H9 (cell line): ENCODE measurements around the gene DIAPH3. TPM values are rescaled to one million over a fixed set of nuclear protein-coding genes. Genes with fewer than 3 reads are reported as not detected.

ENCODE experiments used
- DNase-seq: peaks from one replicate; pipeline ENCODE4 v3.0.0-alpha.2; 2017
- H2AFZ ChIP-seq: one replicate; pipeline ENCODE4 v1.6.1; 2013; ENCODE audit warnings: mild to moderate bottlenecking, low read length, control low read depth, moderate library complexity
- H2AK5ac ChIP-seq: 2 replicates; pipeline ENCODE4 v1.6.1; 2013; ENCODE audit warnings: low read length, control low read depth, mixed read lengths; ENCODE audit not compliant: insufficient read length
- H2BK120ac ChIP-seq: one replicate; pipeline ENCODE4 v1.6.1; 2013; ENCODE audit warnings: low read depth, mild to moderate bottlenecking, low read length, control low read depth, inconsistent platforms; ENCODE audit not compliant: poor library complexity, severe bottlenecking
- H2BK12ac ChIP-seq: 2 replicates; pipeline ENCODE4 v1.6.1; 2013; ENCODE audit warnings: low read length, control low read depth, mixed read lengths, low read depth; ENCODE audit not compliant: insufficient read length
- H2BK15ac ChIP-seq: 2 replicates; pipeline ENCODE4 v1.6.1; 2013; ENCODE audit warnings: low read depth, low read length, control low read depth
- H2BK20ac ChIP-seq: one replicate; pipeline ENCODE4 v1.6.1; 2013; ENCODE audit warnings: low read depth, mild to moderate bottlenecking, low read length, control low read depth, inconsistent platforms; ENCODE audit not compliant: poor library complexity, severe bottlenecking
- H2BK5ac ChIP-seq: 2 replicates; pipeline ENCODE4 v1.6.1; 2013; ENCODE audit warnings: low read length, control low read depth, mixed read lengths; ENCODE audit not compliant: insufficient read length
- H3K14ac ChIP-seq: 2 replicates; pipeline ENCODE4 v1.6.1; 2013; ENCODE audit warnings: low read length, control low read depth; ENCODE audit not compliant: insufficient read depth
- H3K18ac ChIP-seq: 2 replicates; pipeline ENCODE4 v1.6.1; 2013; ENCODE audit warnings: low read depth, mild to moderate bottlenecking, mixed read lengths, low read length, control low read depth; ENCODE audit not compliant: insufficient read length
- H3K23ac ChIP-seq: 2 replicates; pipeline ENCODE4 v1.6.1; 2013; ENCODE audit warnings: low read length, control low read depth, mixed read lengths, low read depth; ENCODE audit not compliant: insufficient read length
- H3K23me2 ChIP-seq: 2 replicates; pipeline ENCODE4 v1.6.1; 2013; ENCODE audit warnings: low read depth, mild to moderate bottlenecking, mixed read lengths, low read length, control low read depth; ENCODE audit not compliant: insufficient read length, poor library complexity, severe bottlenecking
- H3K27ac ChIP-seq: 2 replicates; pipeline ENCODE4 v1.5.1; 2013; ENCODE audit warnings: low read length, control low read depth, mixed read lengths, low read depth; ENCODE audit not compliant: insufficient read length
- H3K27me3 ChIP-seq: 2 replicates; pipeline ENCODE4 v1.6.1; 2013; ENCODE audit warnings: low read length, control low read depth, inconsistent platforms; ENCODE audit not compliant: insufficient read depth
- H3K4ac ChIP-seq: 2 replicates; pipeline ENCODE4 v1.6.1; 2013; ENCODE audit warnings: low read depth, mild to moderate bottlenecking, control low read depth, inconsistent platforms, low read length, moderate library complexity
- H3K4me1 ChIP-seq: 2 replicates; pipeline ENCODE4 v1.6.1; 2013; ENCODE audit warnings: low read length, control low read depth, inconsistent platforms; ENCODE audit not compliant: insufficient read depth
- H3K4me2 ChIP-seq: 2 replicates; pipeline ENCODE4 v1.6.1; 2013; ENCODE audit warnings: low read length, control low read depth, mixed read lengths; ENCODE audit not compliant: insufficient read length, insufficient read depth
- H3K56ac ChIP-seq: 2 replicates; pipeline ENCODE4 v1.6.1; 2013; ENCODE audit warnings: low read depth, mild to moderate bottlenecking, mixed read lengths, low read length, control low read depth; ENCODE audit not compliant: insufficient read length
- H3K79me1 ChIP-seq: 2 replicates; pipeline ENCODE4 v1.6.1; 2013; ENCODE audit warnings: low read depth, mild to moderate bottlenecking, moderate library complexity, low read length, control low read depth, inconsistent platforms; ENCODE audit not compliant: insufficient read depth, poor library complexity, severe bottlenecking
- H3K79me2 ChIP-seq: 2 replicates; pipeline ENCODE4 v1.6.1; 2013; ENCODE audit warnings: low read length, control low read depth, inconsistent platforms; ENCODE audit not compliant: insufficient read depth
- H3K9ac ChIP-seq: 2 replicates; pipeline ENCODE4 v1.6.1; 2013; ENCODE audit warnings: low read length, control low read depth, mixed read lengths; ENCODE audit not compliant: insufficient read length; ENCODE audit errors: extremely low read depth
- H3K9me3 ChIP-seq: one replicate; pipeline ENCODE4 v1.6.1; 2013; ENCODE audit warnings: low read depth, low read length, inconsistent platforms; ENCODE audit not compliant: control insufficient read depth
- H3T11ph ChIP-seq: one replicate; pipeline ENCODE4 v1.6.1; 2013; ENCODE audit warnings: mild to moderate bottlenecking, low read length, control low read depth, inconsistent platforms
- H4K20me1 ChIP-seq: one replicate; pipeline ENCODE4 v1.6.1; 2013; ENCODE audit not compliant: control insufficient read depth, insufficient read length, insufficient read depth
- H4K5ac ChIP-seq: 2 replicates; pipeline ENCODE4 v1.6.1; 2013; ENCODE audit warnings: low read depth, mild to moderate bottlenecking, mixed read lengths, low read length, control low read depth; ENCODE audit not compliant: insufficient read length
- H4K8ac ChIP-seq: replicated peaks from 2 replicates; pipeline ENCODE4 v1.6.1; 2013; ENCODE audit warnings: low read length, control low read depth, mixed read lengths, low read depth; ENCODE audit not compliant: insufficient read length
- H4K91ac ChIP-seq: 2 replicates; pipeline ENCODE4 v1.6.1; 2013; ENCODE audit warnings: low read depth, mild to moderate bottlenecking, moderate library complexity, mixed read lengths, low read length, control low read depth; ENCODE audit not compliant: insufficient read length
- H3K27ac Mint-ChIP-seq, 3 experiments: 2 replicates in 2 of 3; 3 replicates in 1 of 3; pipeline ENCODE4 v1.8.0; 2020 to 2021; ENCODE audit warnings: mixed read lengths in 3 of 3, mild to moderate bottlenecking in 1 of 3, moderate library complexity in 1 of 3
- H3K27me3 Mint-ChIP-seq: 2 replicates; pipeline ENCODE4 v1.8.0; 2021; ENCODE audit warnings: low read depth, mild to moderate bottlenecking, moderate library complexity, mixed read lengths
- H3K36me3 Mint-ChIP-seq, 3 experiments: 2 replicates in 2 of 3; 3 replicates in 1 of 3; pipeline ENCODE4 v1.8.0; 2020 to 2021; ENCODE audit warnings: low read depth in 3 of 3, mixed read lengths in 3 of 3; ENCODE audit not compliant: insufficient read depth in 1 of 3
- H3K4me1 Mint-ChIP-seq, 2 experiments: 2 replicates each; pipeline ENCODE4 v1.8.0; 2020; ENCODE audit warnings: mixed read lengths in 2 of 2
- H3K4me3 Mint-ChIP-seq, 2 experiments: 2 replicates in 1 of 2; 3 replicates in 1 of 2; pipeline ENCODE4 v1.8.0; 2020 to 2021; ENCODE audit warnings: mild to moderate bottlenecking in 2 of 2, mixed read lengths in 2 of 2, moderate library complexity in 1 of 2
- H3K9me3 Mint-ChIP-seq, 2 experiments: 2 replicates in 1 of 2; 3 replicates in 1 of 2; pipeline ENCODE4 v1.8.0; 2020; ENCODE audit warnings: mild to moderate bottlenecking in 2 of 2, mixed read lengths in 2 of 2, moderate library complexity in 1 of 2
- CTCF ChIP-seq: fragments of 200-600 bp; sonication (generic); conservative IDR thresholded peaks from 3 replicates; pipeline ENCODE4 v1.8.0; 2021; ENCODE audit warnings: antibody characterized with exemption, mild to moderate bottlenecking
- WGBS: extraction: QIAGEN DNeasy Blood & Tissue Kit; methylation state at CpG from one replicate; pipeline ENCODE4 v1.1.7; 2013; ENCODE audit warnings: missing lambda C conversion rate, low lambda C conversion rate, mixed read lengths; ENCODE audit not compliant: insufficient read length; ENCODE audit errors: extremely low coverage; 5-methylcytosine and 5-hydroxymethylcytosine counted together
- total RNA-seq: library from RNA; stranded (reverse); gene quantifications from 2 replicates; pipeline ENCODE4 v1.2.1, GENCODE V29; 2021

The DIAPH3 gene
- total RNA-seq, 1 experiment from 2014 or later: 23.1 TPM

GRCh38 chr13:59893266-59893665, 270.5 kb downstream of the DIAPH3 start:
- Histone ChIP-seq H3K56ac (no peak overlapping the region), H3K23ac (no peak overlapping the region), H3K4me2 (no peak overlapping the region), H2AK5ac (no peak overlapping the region), H3K79me1 (no peaks in the 10 kb centered on the region), H3K9ac (no peak overlapping the region), H3K14ac (no peak overlapping the region), H2BK12ac (no peak overlapping the region), H3K27ac (no peak overlapping the region), H2BK15ac (no peak overlapping the region), H4K5ac (no peak overlapping the region), H3T11ph (no peak overlapping the region), H3K9me3 (no peaks in the 10 kb centered on the region), H4K8ac (no peak overlapping the region), H3K4me1 (no peaks in the 10 kb centered on the region), H4K91ac (no peak overlapping the region), H4K20me1 (no peaks in the 10 kb centered on the region), H3K79me2 (no peaks in the 10 kb centered on the region), H2AFZ (no peak overlapping the region), H3K4ac (no peak overlapping the region), H2BK5ac (no peak overlapping the region), H3K23me2 (no peaks in the 10 kb centered on the region), H2BK20ac (no peak overlapping the region), H2BK120ac (no peak overlapping the region), H3K18ac (no peak overlapping the region), H3K27me3 (no peaks in the 10 kb centered on the region)
- no peak for DNase-seq
- H3K4me3 Mint-ChIP-seq: no peak overlapping the region
- no peak for TF ChIP-seq CTCF
- no peaks in the 10 kb centered on the region for H3K9me3 Mint-ChIP-seq
- WGBS: no CpG with 5 or more reads among the region's 1 CpG
- H3K27me3 Mint-ChIP-seq: no peaks in the 10 kb centered on the region
- H3K27ac Mint-ChIP-seq: no peak overlapping the region
- H3K36me3 Mint-ChIP-seq: no peaks in the 10 kb centered on the region
- peaks cover 5 to 6% of the 10 kb centered on the region in 2 experiments for H3K4me1 Mint-ChIP-seq
